Daoy (cell line): Measurements from ENCODE around the gene WNT3A. TPM values are rescaled to one million over a fixed set of nuclear protein-coding genes. Genes with fewer than 3 reads are reported as not detected.
A peak's percentile ranks its signal among the peaks of the same experiment; 100 is the strongest.
"Not testable (repeated sequence)": the region's sequence is repeated elsewhere in the genome, so short reads cannot be mapped to it uniquely, and the experiment has no call there.

ENCODE experiments used
- DNase-seq: peaks from one replicate; pipeline ENCODE4 v3.0.0-alpha.2; 2015; ENCODE audit warnings: low read depth
- total RNA-seq: library from RNA; depleted of rRNA; stranded (reverse); fragments of >200 nt; shearing (Covaris generic); gene quantifications from 2 replicates; pipeline ENCODE4 v1.2.3, GENCODE V29; 2014; rRNA removed

Gene WNT3A, protein sequence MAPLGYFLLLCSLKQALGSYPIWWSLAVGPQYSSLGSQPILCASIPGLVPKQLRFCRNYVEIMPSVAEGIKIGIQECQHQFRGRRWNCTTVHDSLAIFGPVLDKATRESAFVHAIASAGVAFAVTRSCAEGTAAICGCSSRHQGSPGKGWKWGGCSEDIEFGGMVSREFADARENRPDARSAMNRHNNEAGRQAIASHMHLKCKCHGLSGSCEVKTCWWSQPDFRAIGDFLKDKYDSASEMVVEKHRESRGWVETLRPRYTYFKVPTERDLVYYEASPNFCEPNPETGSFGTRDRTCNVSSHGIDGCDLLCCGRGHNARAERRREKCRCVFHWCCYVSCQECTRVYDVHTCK
- not detected in 2 replicates for total RNA-seq

DNA sequence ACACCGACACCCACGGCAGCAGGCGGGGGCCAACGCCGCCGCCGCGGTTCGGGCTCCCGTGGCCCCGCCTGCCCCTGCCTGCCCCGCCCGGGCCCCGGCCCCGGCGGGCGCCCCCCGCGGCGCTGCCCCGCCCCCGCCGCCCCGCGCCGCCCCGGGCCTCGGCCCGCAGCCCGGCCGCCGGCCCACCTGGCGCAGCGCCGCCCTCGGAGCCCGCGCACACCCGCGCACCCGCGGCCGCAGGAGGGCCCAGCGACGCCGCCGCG is at the start of gene WNT3A:
TSS of gene WNT3A (plus strand) at position 213 of the 263 bp plus-strand sequence. CDS start 131 bp downstream, outside the sequence.
- no peak for DNase-seq

DNA sequence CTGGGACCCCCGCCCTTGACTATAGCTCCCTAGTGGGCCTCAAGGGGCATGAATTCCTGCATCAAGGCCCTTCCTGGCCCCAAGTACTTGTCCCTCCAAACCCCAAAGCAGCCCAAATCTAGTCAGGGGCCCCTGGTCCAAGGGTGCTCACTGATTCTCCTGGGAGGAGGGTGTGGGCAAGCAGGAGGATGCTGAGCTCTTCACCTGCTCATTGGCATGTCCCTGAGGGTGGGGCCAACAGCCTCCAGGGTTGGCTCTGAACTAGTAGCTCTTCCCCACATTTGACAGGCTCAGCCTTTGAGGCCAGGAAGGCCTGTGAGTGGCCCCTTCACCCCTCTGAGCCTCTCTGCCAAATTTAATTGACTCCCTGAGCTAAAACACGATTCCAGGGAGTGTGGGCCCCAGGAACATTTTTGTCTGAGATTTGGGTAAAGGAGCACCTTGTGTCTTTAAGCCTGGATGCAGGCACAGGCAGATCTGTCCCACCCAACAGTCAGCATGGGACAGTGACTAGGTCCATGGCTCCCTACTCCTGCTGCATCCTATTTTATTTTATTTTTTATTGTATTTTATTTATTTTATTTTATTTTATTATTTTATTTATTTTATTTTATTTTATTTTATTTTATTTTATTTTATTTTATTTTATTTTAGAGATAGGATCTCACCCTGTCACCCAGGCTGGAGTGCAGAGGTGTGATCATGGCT is 48.0 kb upstream of the WNT3A start:
- no peak for DNase-seq

DNA sequence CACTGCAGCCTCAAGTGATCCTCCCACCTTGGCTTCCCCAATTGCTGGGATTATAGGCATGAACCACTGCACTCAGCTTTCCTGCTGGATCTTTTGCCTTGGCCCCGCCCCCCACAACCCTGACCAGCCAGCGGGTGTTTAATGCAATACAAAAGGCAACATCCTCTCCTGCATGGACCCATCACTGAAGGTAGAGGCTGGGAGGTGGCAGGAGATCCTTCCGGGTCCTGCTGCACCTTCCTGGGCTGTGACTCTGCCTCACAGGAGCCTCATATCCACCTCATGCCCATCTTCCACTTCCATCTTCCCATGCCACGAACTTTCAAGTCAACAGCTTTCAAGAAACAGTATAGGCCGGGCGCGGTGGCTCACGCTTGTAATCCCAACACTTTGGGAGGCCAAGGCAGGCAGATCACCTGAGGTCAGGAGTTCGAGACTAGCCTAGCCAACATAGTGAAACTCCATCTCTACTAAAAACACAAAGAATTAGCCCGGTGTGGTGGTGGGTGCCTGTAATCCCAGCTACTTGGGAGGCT is 47.4 kb upstream of the WNT3A start:
- DNase-seq = no peak

DNA sequence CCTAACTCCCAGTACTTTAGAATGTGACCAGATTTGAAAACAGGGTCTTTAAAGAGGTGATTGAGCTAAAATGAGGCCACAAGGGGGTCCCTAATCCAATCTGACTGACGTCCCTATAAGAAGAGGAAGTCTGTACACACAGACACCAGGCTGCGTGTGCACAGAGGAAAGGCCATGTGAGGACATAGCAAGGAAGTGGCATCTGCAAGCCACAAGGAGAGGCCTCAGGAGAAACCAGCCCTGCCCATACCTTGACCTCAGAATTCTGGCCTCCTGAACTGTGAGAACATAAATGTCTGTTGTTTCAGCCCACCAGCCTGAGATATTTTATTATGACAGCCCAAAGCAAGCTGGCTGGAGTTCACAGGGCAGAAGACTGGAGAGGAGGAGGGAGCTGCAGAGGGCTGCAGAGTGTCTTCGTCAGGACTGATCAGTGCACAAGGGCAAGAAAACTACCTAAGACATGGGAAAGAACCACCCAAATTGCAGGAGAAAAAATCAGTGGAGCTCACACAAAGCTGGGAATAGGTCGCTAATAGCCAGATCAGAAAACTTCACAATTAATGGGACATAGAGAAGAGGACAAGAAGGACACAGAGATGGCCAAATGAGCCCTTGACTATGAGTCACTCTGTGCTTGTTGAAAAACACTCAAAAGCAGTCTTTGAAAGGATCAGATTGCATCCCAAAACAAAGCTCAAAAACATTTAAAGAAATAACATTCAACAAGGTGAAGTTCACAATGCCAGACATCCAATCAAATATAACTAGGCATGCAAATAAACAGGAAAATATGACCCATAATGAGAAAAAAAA is 44.9 kb upstream of the WNT3A start:
- DNase-seq = no peak

DNA sequence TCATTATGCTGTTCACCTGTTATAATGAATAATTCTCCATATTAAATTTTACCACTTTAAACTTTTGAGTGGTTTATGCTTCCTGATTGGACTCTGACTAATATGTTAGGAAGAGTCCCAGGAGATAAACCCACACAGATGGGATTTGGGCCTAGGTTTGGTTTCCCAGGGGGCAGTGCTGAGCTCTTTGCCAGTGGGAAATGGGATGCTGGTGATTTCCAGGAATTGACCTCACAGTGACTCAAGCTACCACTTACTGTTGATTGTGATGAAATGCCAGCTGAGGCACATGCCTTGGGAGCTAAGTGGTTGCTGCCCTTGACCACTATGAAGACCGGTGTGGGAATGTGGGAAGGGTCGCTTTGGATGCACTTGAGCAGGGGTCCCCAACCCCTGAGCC is 40.1 kb upstream of the WNT3A start:
- peak; percentile 49 for DNase-seq

DNA sequence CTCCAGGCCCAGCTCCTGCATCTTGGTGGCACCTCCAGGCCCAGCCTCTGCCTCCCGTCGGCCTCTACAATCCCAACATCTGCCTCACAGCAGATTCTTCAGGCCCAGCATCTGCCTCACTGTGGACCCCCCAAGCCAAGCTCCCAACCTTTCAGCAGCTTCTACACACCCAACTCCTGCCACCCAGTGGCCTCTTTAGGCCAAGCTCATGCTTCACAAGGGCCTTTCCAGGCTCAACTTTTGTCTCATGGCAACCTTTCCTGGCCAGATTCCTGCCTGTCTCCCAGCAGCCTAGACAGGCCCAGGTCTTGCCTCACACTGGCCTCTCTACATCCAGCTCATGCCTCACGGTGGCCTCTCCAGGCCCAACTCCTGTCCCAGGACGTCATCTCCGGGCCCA is 39.0 kb upstream of the WNT3A start:
- not testable (repeated sequence) for DNase-seq

DNA sequence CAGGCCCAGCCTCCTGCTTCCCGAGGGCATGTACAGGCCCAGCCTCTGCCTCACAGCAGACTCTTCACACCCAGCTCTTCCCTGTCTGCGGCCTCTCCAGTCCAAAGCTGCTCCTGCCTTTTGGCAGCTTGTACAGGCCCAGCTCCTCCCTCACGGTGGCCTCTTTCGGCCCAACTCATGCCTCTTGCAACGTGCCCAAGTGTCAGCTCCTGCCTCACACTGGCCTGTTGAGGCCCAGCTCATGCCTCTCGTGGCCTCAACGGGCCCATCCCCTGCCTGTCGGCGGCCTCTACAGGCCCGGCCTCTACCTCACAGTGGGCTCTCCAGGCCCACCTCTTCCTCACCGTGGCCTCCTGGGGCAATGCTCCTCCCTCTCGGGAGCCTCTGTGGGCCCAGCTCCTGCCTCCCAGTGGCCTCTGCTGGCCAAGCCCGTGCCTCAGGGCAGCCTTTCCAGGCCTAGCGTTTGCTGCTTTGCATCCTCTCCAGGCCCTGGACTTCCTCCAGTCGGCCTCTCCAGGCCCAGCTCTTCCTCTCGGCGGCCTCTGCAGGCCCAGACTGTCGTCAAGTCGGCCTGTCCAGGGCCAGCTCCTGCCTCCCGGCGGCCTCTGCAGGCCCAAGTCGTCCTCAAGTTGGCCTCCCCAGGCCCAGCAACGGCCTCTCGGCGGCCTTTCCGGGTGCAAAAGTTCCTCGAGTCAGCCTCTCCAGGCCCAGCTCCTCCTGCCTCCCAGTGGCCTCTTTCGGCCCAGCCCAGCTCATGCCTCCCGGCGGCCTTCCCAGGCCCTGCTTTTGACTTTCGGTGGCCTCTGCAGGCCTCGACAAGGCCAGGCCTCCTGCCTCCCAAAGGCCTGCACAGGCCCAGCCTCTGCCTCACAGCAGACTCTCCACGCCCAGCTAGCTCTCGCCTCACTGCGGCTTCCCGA is 36.5 kb upstream of the WNT3A start:
- not testable (repeated sequence) for DNase-seq

DNA sequence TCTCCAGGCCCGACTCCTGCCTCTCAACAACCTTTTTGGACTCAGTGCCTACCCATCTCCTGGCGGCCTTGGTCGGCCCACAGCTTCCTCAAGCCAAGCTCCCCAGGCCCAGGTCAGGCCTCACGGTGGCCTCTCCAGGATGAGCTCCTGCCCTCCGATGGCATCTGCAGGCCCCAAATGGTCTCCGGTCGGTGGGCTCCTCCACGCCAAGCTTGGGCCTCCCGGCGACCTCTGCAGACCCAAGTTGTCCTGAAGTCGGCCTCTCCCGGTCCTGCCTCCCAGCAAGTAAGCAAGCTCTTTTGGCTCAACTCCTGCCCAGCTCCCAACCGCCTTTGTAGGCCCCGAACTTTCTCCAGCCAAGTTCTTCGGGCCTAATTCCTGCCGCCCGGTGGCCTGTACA is 35.6 kb upstream of the WNT3A start:
- not testable (repeated sequence) for DNase-seq

DNA sequence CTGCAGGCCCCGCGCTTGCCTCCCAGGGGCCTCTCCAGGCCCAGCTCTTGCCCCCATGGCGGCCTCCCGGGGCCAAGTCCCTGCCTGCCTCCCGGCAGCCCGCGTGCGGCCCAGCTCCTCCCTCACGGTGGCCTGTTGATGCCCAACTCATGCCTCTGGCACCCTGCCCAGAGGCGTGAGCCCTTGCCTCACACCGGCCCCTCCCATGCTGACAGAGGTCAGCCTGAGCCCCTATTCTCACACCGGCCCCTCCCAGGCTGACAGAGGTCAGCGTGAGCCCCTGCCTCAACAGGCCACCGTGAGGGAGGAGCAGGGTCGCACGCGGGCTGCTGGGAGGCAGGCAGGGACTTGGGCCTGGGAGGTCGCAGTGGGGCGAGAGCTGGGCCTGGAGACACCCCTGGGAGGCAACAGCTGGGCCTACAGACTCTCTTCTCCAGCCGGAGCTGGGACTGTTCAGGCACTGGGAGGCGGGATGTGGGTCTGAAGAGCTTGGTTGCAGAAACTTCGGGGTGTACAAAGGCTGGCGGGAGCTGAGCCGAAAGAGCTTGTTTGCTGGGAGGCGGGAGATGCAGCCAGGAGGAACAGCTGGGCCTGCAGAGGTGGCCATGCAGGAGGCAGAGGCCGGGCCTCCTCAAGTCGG is 35.0 kb upstream of the WNT3A start:
- not testable (repeated sequence) for DNase-seq

DNA sequence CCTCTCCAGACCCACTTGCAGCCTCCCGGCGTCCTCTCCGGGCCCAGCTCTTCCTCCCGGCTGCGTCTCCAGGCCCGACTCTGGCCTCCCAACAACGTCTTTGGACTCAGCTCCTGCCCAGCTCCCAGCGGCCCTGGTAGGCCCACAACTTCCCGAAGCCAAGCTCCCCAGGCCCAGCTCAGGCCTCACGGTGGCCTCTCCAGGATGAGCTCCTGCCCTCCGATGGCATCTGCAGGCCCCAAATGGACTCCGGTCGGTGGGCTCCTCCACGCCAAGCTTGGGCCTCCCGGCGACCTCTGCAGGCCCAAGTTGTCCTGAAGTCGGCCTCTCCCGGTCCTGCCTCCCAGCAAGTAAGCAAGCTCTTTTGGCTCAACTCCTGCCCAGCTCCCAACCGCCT is 34.5 kb upstream of the WNT3A start:
- not testable (repeated sequence) for DNase-seq

DNA sequence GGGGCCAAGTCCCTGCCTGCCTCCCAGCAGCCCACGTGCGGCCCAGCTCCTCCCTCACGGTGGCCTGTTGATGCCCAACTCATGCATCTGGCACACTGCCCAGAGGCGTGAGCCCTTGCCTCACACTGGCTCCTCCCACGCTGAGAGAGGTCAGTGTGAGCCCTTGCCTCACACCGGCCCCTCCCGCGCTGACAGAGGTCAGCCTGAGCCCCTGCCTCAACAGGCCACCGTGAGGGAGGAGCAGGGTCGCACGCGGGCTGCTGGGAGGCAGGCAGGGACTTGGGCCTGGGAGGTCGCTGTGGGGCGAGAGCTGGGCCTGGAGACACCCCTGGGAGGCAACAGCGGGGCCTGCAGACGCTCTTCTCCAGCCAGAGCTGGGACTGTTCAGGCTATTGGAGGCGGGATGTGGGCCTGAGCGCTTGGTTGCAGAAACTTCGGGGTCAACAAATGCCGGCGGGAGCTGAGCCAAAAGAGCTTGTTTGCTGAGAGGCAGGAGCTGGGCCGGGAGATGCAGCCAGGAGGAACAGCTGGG is 33.9 kb upstream of the WNT3A start:
- peak; percentile 33 for DNase-seq

DNA sequence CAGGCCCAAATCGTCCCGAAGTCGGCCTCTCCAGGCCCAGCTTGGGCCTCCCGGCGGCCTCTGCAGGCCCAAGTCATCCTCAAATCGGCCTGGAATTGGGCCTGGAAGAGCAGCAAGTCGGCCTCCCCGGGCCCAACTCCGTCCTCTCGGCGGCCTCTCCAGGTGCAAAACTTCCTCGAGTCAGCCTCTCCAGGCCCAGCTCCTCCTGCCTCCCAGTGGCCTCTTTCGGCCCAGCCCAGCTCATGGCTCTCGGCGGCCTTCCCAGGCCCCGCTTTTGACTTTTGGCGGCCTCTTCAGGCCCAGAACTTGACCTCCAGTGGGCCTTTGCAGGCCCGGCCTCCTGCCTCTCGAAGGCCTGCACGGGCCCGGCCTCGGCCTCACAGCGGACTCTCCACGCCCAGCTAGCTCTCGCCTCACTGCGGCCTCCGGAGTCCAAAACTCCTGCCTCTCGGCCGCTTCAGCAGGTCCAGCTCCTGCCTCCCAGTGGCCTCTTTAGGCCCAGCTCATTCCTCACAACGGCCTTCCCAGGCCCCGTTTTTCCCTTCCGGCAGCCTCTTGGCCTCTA is 33.0 kb upstream of the WNT3A start:
- DNase-seq = not testable (repeated sequence)

DNA sequence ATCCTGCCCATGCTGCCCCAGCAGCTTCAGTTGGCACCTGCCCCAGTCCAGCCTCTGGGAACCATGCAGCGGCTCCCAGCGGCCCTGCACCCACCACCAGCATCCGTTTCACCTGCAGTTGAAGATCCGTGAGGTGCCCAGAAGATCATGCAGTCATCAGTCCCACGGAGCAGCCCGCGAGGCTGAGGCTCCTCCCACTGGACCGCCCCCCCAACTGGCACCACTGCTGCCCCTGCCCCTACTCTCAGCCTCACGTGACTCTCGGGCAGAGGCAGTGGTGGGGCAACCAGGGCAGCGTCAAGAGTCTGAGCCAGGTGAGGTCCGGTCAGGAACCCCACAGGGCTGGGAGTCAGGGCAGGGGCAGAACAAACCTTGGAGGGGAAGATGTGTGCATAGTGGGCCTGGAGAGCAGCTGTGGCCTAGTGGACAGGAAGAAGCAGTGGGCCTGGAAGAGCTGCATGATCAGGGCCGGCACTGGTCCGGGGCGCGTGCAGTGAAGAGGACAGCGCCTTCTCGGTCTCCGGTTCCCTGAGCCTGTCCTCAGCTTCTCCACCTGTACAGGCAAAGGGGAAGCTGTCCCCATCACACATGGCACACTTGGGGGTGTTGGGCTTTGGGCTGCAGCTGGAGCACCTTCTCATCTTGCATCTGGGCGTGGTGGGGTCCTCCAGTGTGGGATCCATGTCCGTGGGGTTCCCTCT is 31.1 kb upstream of the WNT3A start:
- DNase-seq = not testable (repeated sequence)

DNA sequence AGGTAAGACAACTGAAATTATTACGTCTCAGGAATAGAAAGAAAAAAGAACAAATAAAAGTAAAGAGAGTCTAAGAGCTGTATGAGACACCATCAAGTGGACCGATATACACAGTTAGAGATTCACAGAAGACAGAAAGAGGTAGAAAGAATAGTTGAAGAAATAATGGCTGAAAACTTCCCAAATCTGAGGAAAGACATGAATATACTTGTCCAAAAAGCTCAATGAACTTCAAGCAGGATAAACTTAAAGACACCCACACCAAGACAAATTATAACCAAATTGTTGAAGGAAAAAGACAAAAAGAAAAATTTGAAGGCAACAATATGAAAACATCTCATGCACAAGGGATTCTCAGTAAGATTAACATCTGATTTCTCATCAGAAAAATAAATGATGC is 19.6 kb upstream of the WNT3A start:
- no peak for DNase-seq

DNA sequence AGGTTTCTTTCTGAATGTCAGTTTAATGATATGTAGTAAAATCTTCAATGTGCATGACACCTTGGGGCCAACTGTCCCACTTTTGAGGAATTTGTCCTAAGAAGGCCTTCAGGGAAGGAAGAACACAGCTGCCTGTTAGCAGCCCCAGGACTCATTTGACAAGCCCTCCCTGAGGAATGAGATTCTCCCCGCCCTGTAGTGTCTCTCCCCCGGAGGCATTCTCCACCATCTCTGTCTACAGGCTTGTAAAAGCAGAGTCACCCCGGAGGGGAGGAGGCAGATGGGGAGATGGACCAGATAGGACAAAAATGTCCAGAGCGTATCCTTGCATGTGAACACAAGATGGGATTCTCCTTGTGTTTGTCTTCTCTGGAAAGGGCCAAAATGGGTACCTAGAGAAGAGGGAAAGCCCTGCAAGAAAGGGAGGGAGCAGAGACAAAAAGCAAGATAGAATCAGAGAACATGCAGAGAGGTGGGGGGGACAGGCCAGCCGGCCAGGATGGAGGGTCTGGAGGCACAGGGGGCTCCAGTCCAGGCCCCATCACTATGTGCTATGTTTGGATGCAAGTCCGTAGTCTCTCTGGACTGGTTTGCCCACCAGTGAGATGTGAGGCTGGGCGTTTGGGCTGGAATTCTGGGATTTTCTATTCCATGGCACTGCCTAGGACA is 12.0 kb upstream of the WNT3A start:
- DNase-seq = no peak

DNA sequence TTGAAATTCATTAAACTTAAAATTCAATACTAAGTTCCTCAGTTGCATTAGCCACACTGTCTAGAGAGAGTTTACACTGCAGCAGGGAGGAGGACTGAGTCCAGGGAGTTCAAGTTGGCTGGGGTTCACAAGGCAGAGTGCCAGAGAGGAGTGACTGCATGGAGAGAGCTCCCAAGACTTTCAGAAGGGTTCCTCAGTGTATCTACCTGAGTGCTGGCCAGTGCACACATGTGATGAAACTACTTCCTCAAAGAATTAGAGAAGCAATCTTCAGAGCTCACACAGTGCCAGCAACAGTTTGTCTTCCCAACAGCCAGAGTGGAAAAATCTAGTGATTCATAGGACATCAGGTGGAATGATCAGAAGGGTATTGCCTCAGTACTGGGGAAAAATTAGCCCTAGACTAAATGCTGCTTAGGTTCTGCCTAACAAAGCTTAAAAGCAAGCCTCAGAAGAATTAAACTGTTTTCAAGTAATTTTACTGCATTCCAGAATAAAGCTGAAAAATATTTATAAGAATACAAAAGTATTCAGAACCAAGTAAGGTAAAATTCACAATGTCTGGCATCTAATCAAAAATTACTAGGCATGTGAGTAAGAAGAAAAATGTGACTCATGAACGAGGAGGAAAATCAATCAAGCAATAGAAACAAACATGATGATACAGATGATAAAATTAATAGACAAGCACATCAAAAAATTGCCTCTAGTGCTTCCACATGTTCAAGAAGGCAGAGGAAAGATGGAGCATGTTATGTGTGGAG is 10.4 kb upstream of the WNT3A start:
- no peak for DNase-seq

DNA sequence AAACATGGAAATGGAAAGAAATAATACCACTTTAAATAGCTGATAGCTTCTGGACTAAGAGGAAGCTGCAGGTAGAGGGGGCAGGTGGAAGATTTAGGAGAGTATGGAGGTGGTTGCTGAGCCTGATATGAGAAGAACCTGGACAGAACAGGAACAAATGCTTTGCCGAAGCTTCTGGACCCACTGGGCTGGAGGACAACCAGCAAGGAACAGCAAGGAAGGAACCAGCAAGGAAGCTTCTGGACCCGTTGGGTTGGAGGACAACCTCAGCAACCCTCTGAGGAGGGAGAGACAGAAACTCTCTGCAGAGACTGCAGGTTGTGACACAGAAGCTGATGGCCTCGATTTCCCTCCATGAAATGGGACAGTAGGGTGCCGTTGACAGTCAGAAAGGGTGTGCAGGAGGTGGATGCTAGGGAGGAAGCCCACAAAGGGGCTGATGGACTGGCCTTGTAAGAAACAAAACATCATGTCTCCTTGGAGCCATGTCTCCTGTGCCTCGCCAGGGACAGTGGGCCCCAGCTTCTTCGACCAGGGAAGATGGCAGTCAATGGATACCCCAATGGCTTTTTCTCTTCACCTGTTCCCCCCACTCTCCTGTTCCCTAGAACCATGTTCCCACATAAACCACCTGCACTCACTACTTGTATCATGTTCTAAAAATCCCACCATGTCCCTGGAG is 8.3 kb upstream of the WNT3A start:
- DNase-seq = no peak
